CD14-positive monocyte (primary cell): Measurements from ENCODE around the gene GIMAP4. TPM values are rescaled to one million over a fixed set of nuclear protein-coding genes. Genes with fewer than 3 reads are reported as not detected.

Experiments used
- DNase-seq, 3 donors: peaks; one replicate each; pipeline ENCODE4 v3.0.0-alpha.2; 2011 to 2022
- H2AFZ ChIP-seq: 2 replicates; pipeline ENCODE4 v1.6.0; 2012; ENCODE audit warnings: mild to moderate bottlenecking, low read depth, low read length, inconsistent platforms; ENCODE audit not compliant: insufficient read depth, poor library complexity, severe bottlenecking
- H3K27ac ChIP-seq, 2 donors: 1 replicate in 1 of 2; 2 replicates in 1 of 2; pipeline ENCODE4 v1.5.1; 2012 to 2013; ENCODE audit warnings: low read length in 2 of 2, control low read depth in 1 of 2, inconsistent platforms in 1 of 2, low read depth in 1 of 2, mild to moderate bottlenecking in 1 of 2
- H3K27me3 ChIP-seq, 2 donors: one replicate each; pipeline versions ENCODE4 v1.6.0 to v1.6.1; 2011 to 2013; ENCODE audit warnings: low read length in 2 of 2; ENCODE audit not compliant: control insufficient read depth in 2 of 2, insufficient read depth in 2 of 2
- H3K36me3 ChIP-seq, 2 donors: replicated peaks in 1 of 2; 1 replicate in 1 of 2; 2 replicates in 1 of 2; pipeline versions ENCODE4 v1.5.1 to v1.6.1; 2012 to 2013; ENCODE audit warnings: low read length in 2 of 2, control low read depth in 1 of 2, inconsistent platforms in 1 of 2, mild to moderate bottlenecking in 1 of 2; ENCODE audit not compliant: insufficient read depth in 2 of 2, control insufficient read depth in 1 of 2
- H3K4me1 ChIP-seq, 2 donors: 1 replicate in 1 of 2; 2 replicates in 1 of 2; pipeline versions ENCODE4 v1.5.1 to v1.6.1; 2012 to 2013; ENCODE audit warnings: low read length in 2 of 2, control low read depth in 1 of 2, inconsistent platforms in 1 of 2, mild to moderate bottlenecking in 1 of 2, moderate library complexity in 1 of 2; ENCODE audit not compliant: insufficient read depth in 2 of 2, control insufficient read depth in 1 of 2
- H3K4me2 ChIP-seq: replicated peaks from 2 replicates; pipeline ENCODE3; 2012; ENCODE audit warnings: low read length, moderate library complexity, mild to moderate bottlenecking; ENCODE audit not compliant: poor library complexity, severe bottlenecking; ENCODE audit errors: extremely low read depth
- H3K4me3 ChIP-seq, 3 experiments: fragments of 200-600 bp in 1 of 3; sonication (generic) in 1 of 3; replicated peaks in 1 of 3; 1 replicate in 2 of 3; 2 replicates in 1 of 3; pipeline ENCODE4 v1.5.1; 2011 to 2013; ENCODE audit warnings: low read length in 3 of 3, mild to moderate bottlenecking in 3 of 3, control low read depth in 2 of 3, low read depth in 2 of 3, inconsistent platforms in 1 of 3, moderate library complexity in 1 of 3
- H3K79me2 ChIP-seq: 2 replicates; pipeline ENCODE4 v1.6.0; 2012; ENCODE audit warnings: mild to moderate bottlenecking, control low read depth, inconsistent platforms, low read length, moderate library complexity; ENCODE audit not compliant: insufficient read depth
- H3K9ac ChIP-seq: 2 replicates; pipeline ENCODE4 v1.6.0; 2017; ENCODE audit warnings: low read length, mild to moderate bottlenecking; ENCODE audit not compliant: insufficient read depth, poor library complexity, severe bottlenecking
- H3K9me3 ChIP-seq, 2 donors: replicated peaks in 1 of 2; 1 replicate in 1 of 2; 2 replicates in 1 of 2; pipeline versions ENCODE4 v1.5.1 to v1.6.1; 2012 to 2013; ENCODE audit warnings: low read length in 2 of 2, control low read depth in 1 of 2; ENCODE audit not compliant: control insufficient read depth in 1 of 2, insufficient read depth in 1 of 2
- H4K20me1 ChIP-seq: 2 replicates; pipeline ENCODE4 v1.6.0; 2012; ENCODE audit warnings: mild to moderate bottlenecking, low read length, control low read depth, moderate library complexity; ENCODE audit not compliant: insufficient read depth
- H3K27ac Mint-ChIP-seq, 7 donors: one replicate each; pipeline ENCODE4 v1.8.0; 2020; ENCODE audit warnings: mild to moderate bottlenecking in 7 of 7, mixed read lengths in 7 of 7, moderate library complexity in 6 of 7, inconsistent platforms in 2 of 7
- H3K27me3 Mint-ChIP-seq, 3 donors: one replicate each; pipeline ENCODE4 v1.8.0; 2021 to 2022; ENCODE audit warnings: low read depth in 3 of 3, mild to moderate bottlenecking in 3 of 3, mixed read lengths in 3 of 3, moderate library complexity in 3 of 3, inconsistent platforms in 1 of 3
- H3K36me3 Mint-ChIP-seq, 2 donors: one replicate each; pipeline ENCODE4 v1.8.0; 2020; ENCODE audit warnings: mixed read lengths in 2 of 2, inconsistent platforms in 1 of 2, mild to moderate bottlenecking in 1 of 2
- H3K4me1 Mint-ChIP-seq: one replicate; pipeline ENCODE4 v1.8.0; 2020; ENCODE audit warnings: mild to moderate bottlenecking, mixed read lengths
- H3K4me3 Mint-ChIP-seq, 2 donors: one replicate each; pipeline ENCODE4 v1.8.0; 2020; ENCODE audit warnings: mild to moderate bottlenecking in 2 of 2, mixed read lengths in 2 of 2, moderate library complexity in 1 of 2
- H3K9me3 Mint-ChIP-seq, 7 donors: one replicate each; pipeline ENCODE4 v1.8.0; 2020 to 2022; ENCODE audit warnings: mixed read lengths in 7 of 7, mild to moderate bottlenecking in 6 of 7, moderate library complexity in 6 of 7, inconsistent platforms in 2 of 7
- CTCF ChIP-seq: fragments of 200-600 bp; IDR thresholded peaks from one replicate; pipeline ENCODE4 v1.8.0; 2022; ENCODE audit warnings: antibody characterized with exemption, mild to moderate bottlenecking
- WGBS: methylation state at CpG from one replicate; pipeline ENCODE4 v1.1.5; 2013; ENCODE audit warnings: missing lambda C conversion rate; ENCODE audit not compliant: insufficient coverage; 5-methylcytosine and 5-hydroxymethylcytosine counted together
- intact Hi-C, 2 donors: fragments of 100-400 bp; cut with micrococcal nuclease; formaldehyde crosslinking; loops; one replicate each; pipeline versions ENCODE4 v1.15.0 to v1.15.1; 2023
- polyA plus RNA-seq, 3 donors: library from polyadenylated mRNA; depleted of rRNA in 1 of 3; unstranded in 2 of 3; stranded (reverse) in 1 of 3; fragments of 300-500 nt in 2 of 3; fragments of >200 nt in 1 of 3; fragmentation: Illumina TruSeq in 2 of 3; gene quantifications; 1 replicate in 2 of 3; 2 replicates in 1 of 3; pipeline ENCODE4 v1.2.3, GENCODE V29; 2012 to 2021

GIMAP4 gene
- polyA plus RNA-seq, 3 donors, result 37.3 to 269 (median 167) TPM

- no peak for DNase-seq
- H3K4me1 Mint-ChIP-seq, result peaks cover 42% of the 10 kb centered on the region
- no CpG with 5 or more reads among the region's 3 CpGs for WGBS
- no peak overlapping the region for H3K27ac ChIP-seq
- no peak overlapping the region for H3K27ac Mint-ChIP-seq
- no peak overlapping the region for H3K4me3 Mint-ChIP-seq
- no peaks in the 10 kb centered on the region for H3K27me3 Mint-ChIP-seq
- H3K79me2 ChIP-seq, result peaks cover 49% of the 10 kb centered on the region
- H3K27me3 ChIP-seq, result no peaks in the 10 kb centered on the region
- H3K36me3 Mint-ChIP-seq, result peaks cover 17 to 19% of the 10 kb centered on the region in 2 donors
- intact Hi-C loops, result no loop called here
- H3K9me3 Mint-ChIP-seq, result peaks cover 6 to 19% (median 14%) of the 10 kb centered on the region in 7 donors
- peaks cover 4 to 15% of the 10 kb centered on the region in 2 donors for H3K9me3 ChIP-seq
- peaks cover 15% of the 10 kb centered on the region for H4K20me1 ChIP-seq
- no peak overlapping the region for H3K9ac ChIP-seq
- peak overlapping the region in 1 of 3 experiments; percentile 97 for H3K4me3 ChIP-seq
- H2AFZ ChIP-seq, result no peak overlapping the region
- TF ChIP-seq CTCF, result no peak
- H3K36me3 ChIP-seq, result peaks cover 12% of the 10 kb centered on the region in 2 donors
- no peak overlapping the region for H3K4me2 ChIP-seq
- peaks cover 34 to 36% of the 10 kb centered on the region in 2 donors for H3K4me1 ChIP-seq
Measured at GRCh38 chr7:150566123-150566522, 1.1 kb upstream of the GIMAP4 start.

- TF ChIP-seq CTCF, result no peak
- peaks cover 0 to 2% (median 0%) of the 10 kb centered on the region in 3 donors for H3K27me3 Mint-ChIP-seq
- peaks cover 36 to 40% of the 10 kb centered on the region in 2 donors for H3K4me1 ChIP-seq
- H3K36me3 ChIP-seq, result peaks cover 15 to 17% of the 10 kb centered on the region in 2 donors
- peaks cover 3 to 21% (median 13%) of the 10 kb centered on the region in 7 donors for H3K9me3 Mint-ChIP-seq
- peak overlapping the region in 1 of 2 donors; percentile 84 for H3K27ac ChIP-seq
- WGBS, result no CpG with 5 or more reads among the region's 1 CpG
- peak overlapping the region; percentile 97 for H3K4me2 ChIP-seq
- intact Hi-C loops, result no loop called here
- peak overlapping the region in 1 of 3 experiments; percentile 97 for H3K4me3 ChIP-seq
- H4K20me1 ChIP-seq, result peaks cover 20% of the 10 kb centered on the region
- H3K36me3 Mint-ChIP-seq, result peaks cover 20 to 24% of the 10 kb centered on the region in 2 donors
- H3K4me1 Mint-ChIP-seq, result peaks cover 42% of the 10 kb centered on the region
- no peaks in the 10 kb centered on the region for H3K27me3 ChIP-seq
- peak overlapping the region in 3 of 7 donors; percentile 77 to 92 (median 90) for H3K27ac Mint-ChIP-seq
- no peak overlapping the region for H3K9ac ChIP-seq
- peak overlapping the region in 1 of 2 donors; percentile 95 for H3K4me3 Mint-ChIP-seq
- peaks cover 0 to 15% of the 10 kb centered on the region in 2 donors for H3K9me3 ChIP-seq
- H2AFZ ChIP-seq, result no peak overlapping the region
- DNase-seq, result no peak
- peaks cover 54% of the 10 kb centered on the region for H3K79me2 ChIP-seq
Measured at GRCh38 chr7:150566572-150566971, 618 bp upstream of the GIMAP4 start.
